Measurements from ENCODE around the gene GRAMD2A. TPM values are rescaled to one million over a fixed set of nuclear protein-coding genes. Genes with fewer than 3 reads are reported as not detected.

GRAMD2A gene
- total RNA-seq, result not detected

DNA sequence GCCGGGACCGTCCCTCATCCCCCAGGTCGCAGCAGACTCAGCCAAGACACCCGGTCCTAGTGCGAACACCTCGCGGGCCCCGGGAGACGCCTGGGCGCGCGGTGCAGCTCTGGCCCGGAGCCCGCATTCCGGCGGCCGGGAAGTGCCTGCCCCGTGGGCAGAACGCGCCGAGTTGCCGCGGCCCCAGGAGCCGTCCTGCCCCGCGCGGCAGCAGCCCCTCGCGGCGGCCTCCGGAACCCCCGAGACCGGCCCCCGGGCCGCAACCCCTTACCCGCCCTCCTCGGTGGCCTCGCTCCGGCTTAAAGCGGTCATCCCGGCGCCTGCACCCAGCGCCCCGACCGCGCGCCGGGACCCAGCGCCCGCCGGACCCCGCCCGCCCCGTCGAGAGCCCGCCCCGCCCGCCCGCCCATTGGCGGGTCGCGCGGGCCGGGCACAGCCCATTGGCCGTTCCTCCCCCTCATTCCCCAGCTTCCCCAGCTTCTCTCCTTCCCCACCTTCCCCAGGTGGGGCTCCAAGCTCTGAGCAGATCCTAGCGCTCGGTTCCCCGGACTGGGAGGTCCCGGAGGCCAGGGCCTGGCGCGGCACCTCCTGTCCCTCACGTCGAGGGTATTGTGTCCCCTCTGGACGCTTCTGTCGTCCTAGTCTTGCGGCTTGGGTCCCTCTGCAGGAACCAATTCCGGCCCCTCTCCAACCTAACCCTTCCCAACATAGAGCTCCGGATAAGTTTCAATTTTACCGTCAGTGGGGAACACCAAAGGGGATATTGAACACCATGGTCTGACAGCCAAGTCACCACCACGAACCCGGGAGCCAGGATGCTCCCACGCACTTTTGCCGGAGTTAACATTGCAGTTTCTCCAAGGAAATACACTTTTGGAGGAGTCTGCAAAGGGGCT lies at the start of gene GRAMD2A:
Gene GRAMD2A (minus strand): TSS at position 328 of the 896 bp plus-strand sequence.
- Mint-ChIP-seq H3K27ac (no peak within 1 kb of the TSS), H3K4me3 (peak within 1 kb of the TSS; percentile 59), H3K27me3 (peaks cover 15% of the 10 kb centered on the region), H3K9me3 (no peaks in the 10 kb centered on the region), H3K4me1 (peaks cover 13% of the 10 kb centered on the region), H3K36me3 (ENCODE audit: low read depth) (peaks cover 39% of the 10 kb centered on the region)
- POLR2A ChIA-PET, result no interaction called here
- no peak for DNase-seq
- CTCF ChIA-PET, result interaction anchor here (6.5 kb wide), 1 partner anchor 30 kb away, joined by 36 read pairs; no protein-coding TSS in a partner anchor

DNA sequence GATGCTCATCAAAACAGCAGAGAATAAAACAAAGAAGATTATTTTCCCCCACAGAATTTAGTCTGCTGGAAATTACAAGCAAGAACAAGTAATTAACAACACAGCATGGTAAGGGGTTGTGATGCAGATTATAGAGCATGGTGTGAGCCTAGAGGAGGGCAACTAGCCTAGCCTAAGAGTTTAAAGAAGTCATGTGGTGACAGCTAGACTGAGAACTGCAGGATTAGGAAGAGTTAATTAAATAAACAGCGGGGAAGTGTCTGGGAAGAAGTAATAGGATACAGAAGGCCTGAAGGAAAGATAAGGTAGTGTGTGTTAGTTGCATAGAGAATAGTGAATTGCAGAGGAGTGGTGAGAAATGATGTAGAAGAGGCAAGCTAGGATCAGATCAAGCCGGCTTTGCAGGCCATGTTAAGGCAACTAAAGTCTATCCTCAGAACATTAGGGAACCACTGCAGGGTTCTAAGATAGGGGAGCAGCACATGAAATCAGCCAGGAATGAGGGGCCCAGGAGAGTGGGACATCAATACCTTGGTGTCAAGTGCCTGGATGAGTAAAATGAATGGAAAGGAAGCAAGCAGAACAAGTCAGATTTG lies 45.3 kb upstream of the GRAMD2A start:
- Mint-ChIP-seq H3K4me3 (no peak overlapping the region), H3K27ac (no peak overlapping the region)
- DNase-seq, result no peak

DNA sequence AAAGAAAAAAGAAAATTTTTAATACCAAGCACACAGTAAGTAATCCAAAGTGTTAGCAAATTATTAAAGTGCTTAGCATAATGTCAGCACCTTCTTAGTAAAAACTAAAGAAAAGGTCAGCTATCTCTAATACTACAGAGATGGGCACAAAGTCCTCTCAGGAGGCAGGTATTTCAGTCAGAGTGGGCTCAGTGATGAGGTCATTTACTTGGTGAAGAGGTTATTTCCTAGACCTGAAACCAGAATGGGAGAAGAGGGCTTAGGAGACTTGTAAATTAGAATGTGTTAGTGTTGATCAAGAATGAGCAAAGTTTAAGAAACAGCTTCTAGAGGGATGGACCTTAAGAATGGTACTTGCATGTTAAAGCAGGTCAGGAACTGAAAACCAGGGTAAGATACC lies 42.1 kb upstream of the GRAMD2A start:
- peak overlapping the region; percentile 28 for H3K27ac Mint-ChIP-seq
- CTCF ChIA-PET, result interaction anchor here (1.1 to 6.5 kb wide), 4 partner anchors 10 to 17 kb away, joined by 3 to 38 read pairs (median 3); no protein-coding TSS in a partner anchor
- POLR2A ChIA-PET, result no interaction called here
- H3K4me3 Mint-ChIP-seq, result no peak overlapping the region
- no peak for DNase-seq
- no peaks in the 10 kb centered on the region for H3K27me3 Mint-ChIP-seq
- H3K9me3 Mint-ChIP-seq, result no peaks in the 10 kb centered on the region
- peaks cover 24% of the 10 kb centered on the region for H3K36me3 Mint-ChIP-seq (ENCODE audit: low read depth)
- H3K4me1 Mint-ChIP-seq, result peaks cover 19% of the 10 kb centered on the region

More for the DNA sequence above, 45.3 kb upstream of the GRAMD2A start:
- no peaks in the 10 kb centered on the region for H3K27me3 Mint-ChIP-seq
- ChIA-PET POLR2A (no interaction called here), CTCF (interaction anchor here (0.5 to 2.3 kb wide), 2 partner anchors 16 to 278 kb away, joined by 4 to 7 read pairs; no protein-coding TSS in a partner anchor)
- H3K4me1 Mint-ChIP-seq, result peaks cover 1% of the 10 kb centered on the region
- peaks cover 37% of the 10 kb centered on the region for H3K36me3 Mint-ChIP-seq (ENCODE audit: low read depth)
- no peaks in the 10 kb centered on the region for H3K9me3 Mint-ChIP-seq

DNA sequence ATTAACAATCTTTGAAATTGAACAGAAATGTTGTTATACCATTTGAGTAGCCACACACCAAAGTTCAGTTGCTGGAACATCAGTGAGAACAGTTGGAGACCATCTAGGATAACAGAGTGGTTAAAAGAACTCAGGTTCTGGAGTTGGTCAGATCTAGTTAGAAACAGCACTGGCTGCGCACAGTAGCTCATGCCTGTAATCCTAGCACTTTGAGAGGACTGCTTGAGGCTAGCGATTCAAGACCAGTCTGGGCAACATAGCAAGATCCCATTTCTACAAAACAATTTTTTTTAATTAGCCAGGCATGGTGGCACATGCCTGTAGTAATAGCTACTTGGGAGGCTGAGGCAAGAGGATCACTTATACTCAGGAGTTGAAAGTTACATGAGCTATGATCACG lies 41.0 kb upstream of the GRAMD2A start:
- no peak for DNase-seq
- Mint-ChIP-seq H3K4me3 (no peak overlapping the region), H3K9me3 (no peaks in the 10 kb centered on the region), H3K27me3 (no peaks in the 10 kb centered on the region), H3K4me1 (peaks cover 24% of the 10 kb centered on the region), H3K27ac (no peak overlapping the region), H3K36me3 (ENCODE audit: low read depth) (peaks cover 20% of the 10 kb centered on the region)
- ChIA-PET CTCF (interaction anchor here (1.2 to 6.5 kb wide), 5 partner anchors 9 to 35 kb away, joined by 3 to 38 read pairs (median 3); no protein-coding TSS in a partner anchor), POLR2A (no interaction called here)

DNA sequence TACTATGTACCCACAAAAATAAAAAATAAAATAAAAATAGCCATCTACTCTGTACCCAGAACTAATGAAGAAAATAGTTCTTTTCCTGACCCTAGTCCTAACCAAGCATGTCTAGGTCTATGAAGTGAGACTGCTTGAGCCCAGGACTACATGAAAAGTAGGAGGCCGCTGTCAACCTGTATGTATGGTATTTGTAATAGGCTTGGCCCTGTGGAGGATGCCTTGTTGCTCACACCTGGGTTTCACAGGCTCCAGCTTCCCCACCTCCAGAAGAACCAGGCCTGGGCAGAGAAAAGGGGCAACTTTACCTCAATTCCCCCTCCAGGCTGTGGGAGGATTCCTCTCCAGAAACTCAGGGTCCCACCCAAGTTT lies 40.3 kb upstream of the GRAMD2A start:
- no peaks in the 10 kb centered on the region for H3K9me3 Mint-ChIP-seq
- CTCF ChIA-PET, result interaction anchor here (6.5 kb wide), 1 partner anchor 12 kb away, joined by 38 read pairs; no protein-coding TSS in a partner anchor
- POLR2A ChIA-PET, result interaction anchor here (1.0 kb wide), 1 partner anchor 10 kb away, joined by 6 read pairs; no protein-coding TSS in a partner anchor
- no peaks in the 10 kb centered on the region for H3K27me3 Mint-ChIP-seq
- no peak overlapping the region for H3K4me3 Mint-ChIP-seq
- peaks cover 20% of the 10 kb centered on the region for H3K36me3 Mint-ChIP-seq (ENCODE audit: low read depth)
- H3K4me1 Mint-ChIP-seq, result peaks cover 26% of the 10 kb centered on the region
- DNase-seq, result no peak
- H3K27ac Mint-ChIP-seq, result peak overlapping the region; percentile 76

DNA sequence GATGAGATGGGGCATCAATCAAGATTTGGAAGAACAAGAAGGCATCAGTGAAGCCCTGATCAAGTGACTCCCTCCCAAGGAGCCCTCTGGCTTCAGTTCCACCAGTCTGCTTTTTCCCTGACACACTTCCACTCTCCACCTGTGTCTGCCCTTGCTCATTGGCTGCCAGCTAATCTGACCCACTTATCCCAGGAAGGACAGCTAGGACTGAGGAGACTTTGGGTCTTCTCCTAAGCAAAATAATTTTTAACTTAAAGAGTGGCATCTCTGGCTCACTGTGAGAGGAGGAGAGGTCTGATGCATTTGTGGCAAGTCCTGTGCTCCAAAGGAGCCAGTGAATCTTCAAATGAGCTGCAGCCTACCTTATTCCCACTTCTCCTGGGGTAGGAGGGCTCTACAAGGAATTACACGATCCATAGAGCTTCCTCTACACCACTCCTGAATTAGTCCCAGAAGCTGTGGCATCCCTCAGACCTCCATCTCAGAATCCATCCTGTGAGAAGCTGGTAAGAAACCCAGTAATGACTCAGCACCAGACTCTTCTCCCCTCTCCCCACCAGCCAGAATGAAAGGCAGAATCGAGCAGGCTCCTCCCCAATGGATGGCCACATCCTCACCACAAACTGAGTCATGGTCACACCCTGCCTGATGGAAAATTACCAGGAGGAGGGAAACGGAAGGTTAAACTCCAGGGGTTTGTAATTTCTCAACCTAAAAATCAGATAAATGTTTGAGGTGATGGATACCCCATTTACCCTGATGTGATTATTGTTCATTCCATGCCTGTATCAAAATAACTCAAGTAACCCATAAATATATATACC lies 39.7 kb upstream of the GRAMD2A start:
- peak; percentile 76 for DNase-seq
- Mint-ChIP-seq H3K4me3 (peak overlapping the region; percentile 31), H3K36me3 (ENCODE audit: low read depth) (peaks cover 14% of the 10 kb centered on the region), H3K27me3 (no peaks in the 10 kb centered on the region), H3K4me1 (peaks cover 32% of the 10 kb centered on the region), H3K27ac (peak overlapping the region; percentile 76), H3K9me3 (no peaks in the 10 kb centered on the region)
- ChIA-PET CTCF (interaction anchor here (0.5 to 6.5 kb wide), 2 partner anchors 11 to 25 kb away, joined by 3 to 38 read pairs; no protein-coding TSS in a partner anchor), POLR2A (interaction anchor here (1.0 kb wide), 1 partner anchor 10 kb away, joined by 6 read pairs; no protein-coding TSS in a partner anchor)

DNA sequence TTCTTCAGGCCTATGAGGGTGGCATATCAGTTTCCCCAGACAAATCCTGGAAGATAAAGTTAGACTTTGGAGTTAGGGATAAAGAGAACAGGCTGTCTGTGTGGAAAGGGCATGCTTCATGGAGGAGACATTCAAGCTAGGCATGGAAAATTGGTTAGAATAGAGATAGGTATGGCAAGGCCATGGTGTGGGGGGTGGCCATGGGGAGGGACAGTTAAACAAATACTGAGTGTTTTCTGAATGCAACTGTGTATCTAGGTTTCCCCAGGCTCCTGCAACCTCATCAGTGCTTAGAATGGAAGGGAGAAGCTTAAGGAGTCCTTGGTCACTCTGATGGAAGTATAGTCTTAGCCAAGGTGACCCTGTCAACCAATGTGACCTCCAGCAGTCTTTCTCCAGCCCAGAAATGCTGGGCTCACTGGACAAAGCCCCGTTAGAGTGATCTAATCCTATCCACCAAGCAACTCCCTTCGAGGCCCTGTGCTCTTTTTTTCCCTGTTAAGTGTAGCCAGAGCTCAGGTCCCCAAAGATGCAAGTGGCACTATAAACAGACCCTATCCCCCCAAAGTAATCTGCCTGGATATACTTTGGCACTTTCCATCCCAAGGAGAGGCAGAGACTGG lies 38.9 kb upstream of the GRAMD2A start:
- no peaks in the 10 kb centered on the region for H3K27me3 Mint-ChIP-seq
- no peaks in the 10 kb centered on the region for H3K9me3 Mint-ChIP-seq
- ChIA-PET CTCF (interaction anchor here (6.5 kb wide), 1 partner anchor 10 kb away, joined by 38 read pairs; no protein-coding TSS in a partner anchor), POLR2A (no interaction called here)
- no peak overlapping the region for H3K4me3 Mint-ChIP-seq
- peak overlapping the region; percentile 76 for H3K27ac Mint-ChIP-seq
- peaks cover 40% of the 10 kb centered on the region for H3K4me1 Mint-ChIP-seq
- peaks cover 10% of the 10 kb centered on the region for H3K36me3 Mint-ChIP-seq (ENCODE audit: low read depth)
- no peak for DNase-seq

DNA sequence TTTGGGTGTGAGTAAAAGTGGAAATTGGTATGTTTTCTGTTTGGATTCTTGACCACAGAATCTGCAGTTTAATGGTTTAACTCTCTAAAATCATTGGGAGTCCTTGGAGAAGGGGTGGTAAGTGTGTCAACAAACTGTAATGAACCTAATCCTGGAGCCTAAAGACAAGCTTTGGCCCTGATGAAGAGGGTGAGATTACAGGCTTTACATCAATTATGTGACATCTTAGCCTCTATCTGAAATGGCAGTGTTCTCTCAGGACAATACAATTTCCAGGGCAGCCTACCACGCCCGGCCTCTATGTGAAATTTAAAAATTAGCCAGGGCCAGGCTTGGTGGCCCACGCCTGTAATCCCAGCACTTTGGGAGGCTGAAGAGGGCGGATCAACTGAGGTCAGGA lies 37.7 kb upstream of the GRAMD2A start:
- CTCF ChIA-PET, result interaction anchor here (6.5 kb wide), 1 partner anchor 9 kb away, joined by 38 read pairs; no protein-coding TSS in a partner anchor
- Mint-ChIP-seq H3K4me3 (no peak overlapping the region), H3K36me3 (ENCODE audit: low read depth) (peaks cover 5% of the 10 kb centered on the region), H3K27me3 (no peaks in the 10 kb centered on the region), H3K27ac (no peak overlapping the region), H3K9me3 (no peaks in the 10 kb centered on the region), H3K4me1 (peaks cover 40% of the 10 kb centered on the region)
- POLR2A ChIA-PET, result no interaction called here
- DNase-seq, result no peak

DNA sequence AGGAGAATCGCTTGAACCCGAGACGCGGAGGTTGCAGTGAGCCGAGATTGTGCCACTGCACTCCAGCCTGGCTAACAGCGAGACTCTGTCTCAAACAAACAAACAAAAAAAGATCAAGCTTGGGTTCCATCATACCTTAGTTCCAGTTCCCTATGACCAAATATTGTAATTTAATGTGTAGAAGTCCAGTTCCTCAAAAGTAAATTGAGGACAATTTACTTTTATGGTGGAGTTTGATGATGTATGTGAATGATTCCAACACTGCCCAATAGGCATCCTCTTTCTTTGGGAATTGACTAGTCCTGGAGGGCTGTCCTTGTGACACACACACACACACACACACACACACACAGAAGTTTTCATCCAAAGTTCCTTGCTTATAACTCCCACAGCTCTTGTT lies 36.2 kb upstream of the GRAMD2A start:
- peaks cover 44% of the 10 kb centered on the region for H3K4me1 Mint-ChIP-seq
- no peaks in the 10 kb centered on the region for H3K9me3 Mint-ChIP-seq
- H3K36me3 Mint-ChIP-seq (ENCODE audit: low read depth), result peaks cover 12% of the 10 kb centered on the region
- H3K4me3 Mint-ChIP-seq, result no peak overlapping the region
- ChIA-PET CTCF (interaction anchor here (0.7 kb wide), 1 partner anchor 9 kb away, joined by 3 read pairs; no protein-coding TSS in a partner anchor), POLR2A (interaction anchor here (0.7 kb wide), 1 partner anchor 239 kb away, joined by 3 read pairs; no protein-coding TSS in a partner anchor)
- no peak for DNase-seq
- H3K27ac Mint-ChIP-seq, result no peak overlapping the region
- H3K27me3 Mint-ChIP-seq, result no peaks in the 10 kb centered on the region

DNA sequence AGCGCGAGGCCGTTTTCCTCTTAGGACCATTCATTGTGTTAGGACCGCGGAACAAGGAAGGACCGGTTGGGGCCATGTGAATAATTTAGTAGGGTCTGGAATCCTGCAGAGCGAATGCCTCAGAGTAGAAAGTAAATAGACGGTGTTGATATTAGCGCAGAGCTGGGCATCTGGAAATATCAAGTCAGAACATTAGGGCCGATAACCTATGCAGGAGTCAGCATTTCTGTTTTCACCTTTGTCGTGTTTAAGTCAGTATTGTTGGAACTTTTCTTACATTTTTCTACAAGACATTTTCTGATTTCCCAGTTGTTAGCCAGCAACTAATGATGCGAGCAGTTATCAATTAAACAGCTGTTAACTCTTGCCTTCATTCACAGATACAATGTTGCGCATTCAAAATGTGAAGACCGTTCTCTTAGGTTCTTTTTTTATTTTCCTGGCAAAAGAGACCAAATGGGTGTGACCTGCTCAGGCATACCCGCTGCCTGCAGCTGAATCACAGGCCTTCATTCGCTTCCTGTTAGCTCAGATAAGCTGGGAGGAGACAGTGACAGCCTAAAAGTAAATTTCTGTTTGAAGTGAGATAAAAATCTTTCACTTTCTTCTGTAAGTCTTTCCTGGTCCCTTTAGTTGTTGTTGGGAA lies 34.4 kb upstream of the GRAMD2A start:
- Mint-ChIP-seq H3K9me3 (no peaks in the 10 kb centered on the region), H3K4me3 (peak overlapping the region; percentile 98), H3K36me3 (ENCODE audit: low read depth) (peaks cover 24% of the 10 kb centered on the region), H3K27me3 (no peaks in the 10 kb centered on the region), H3K4me1 (peaks cover 48% of the 10 kb centered on the region), H3K27ac (peak overlapping the region; percentile 97)
- POLR2A ChIA-PET, result interaction anchor here (0.6 kb wide), 1 partner anchor 64 kb away, joined by 3 read pairs; no protein-coding TSS in a partner anchor
- DNase-seq, result peak; percentile 71
- CTCF ChIA-PET, result interaction anchor here (0.7 to 1.6 kb wide), 4 partner anchors 9 to 242 kb away, joined by 3 read pairs; partner anchors contain the start of gene ARIH1

DNA sequence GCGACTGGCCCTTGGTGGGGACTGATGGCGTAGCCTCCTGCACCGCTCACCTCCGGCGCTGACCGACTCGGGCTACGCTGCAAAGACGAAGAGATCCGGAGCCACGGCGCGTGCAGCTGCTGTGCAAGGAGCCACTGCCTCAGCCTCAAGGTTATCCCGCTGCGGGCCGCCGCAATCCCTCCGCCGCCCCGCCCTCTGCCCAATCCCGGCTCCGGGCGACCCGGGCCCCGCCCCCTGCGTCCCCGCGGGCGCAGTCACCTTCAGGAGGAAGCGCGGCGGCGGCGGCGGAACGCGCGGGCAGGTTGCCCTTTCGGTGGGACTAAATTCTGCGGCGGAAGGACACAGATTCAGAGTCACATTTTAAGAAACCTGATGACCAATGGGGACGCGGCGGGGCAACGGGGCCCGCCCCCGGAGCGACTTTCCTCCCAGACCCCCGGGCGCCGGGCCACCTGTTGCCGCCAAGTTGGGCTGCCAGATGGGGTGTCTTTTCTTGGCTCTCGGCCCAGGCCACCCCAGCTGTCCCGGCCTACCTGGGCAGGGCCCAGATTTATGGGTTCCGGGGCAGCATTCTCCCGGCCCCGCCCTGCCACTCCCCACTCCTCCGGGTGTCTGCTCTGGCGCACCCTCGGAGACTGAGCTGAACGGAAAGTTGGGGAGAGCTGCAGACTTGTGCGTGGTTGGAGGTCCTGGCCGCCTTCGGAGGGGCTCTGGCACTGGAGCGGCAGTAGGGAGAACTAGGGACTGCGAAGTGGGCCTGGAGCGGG lies 33.7 kb upstream of the GRAMD2A start, which contains the start of gene PKM:
Gene PKM (minus strand): TSS at position 125 of the 767 bp plus-strand sequence. CDS start 12,093 bp downstream, outside the sequence.
- Mint-ChIP-seq H3K27me3 (no peaks in the 10 kb centered on the region), H3K27ac (peak within 1 kb of the TSS; percentile 97), H3K4me1 (peaks cover 46% of the 10 kb centered on the region), H3K9me3 (no peaks in the 10 kb centered on the region), H3K4me3 (peak within 1 kb of the TSS; percentile 98), H3K36me3 (ENCODE audit: low read depth) (peaks cover 29% of the 10 kb centered on the region)
- DNase-seq, result peak; percentile 96
- ChIA-PET POLR2A (interaction anchor here (0.6 kb wide), 1 partner anchor 63 kb away, joined by 3 read pairs; no protein-coding TSS in a partner anchor), CTCF (interaction anchor here (1.0 to 1.2 kb wide), 3 partner anchors 10 to 242 kb away, joined by 3 to 5 read pairs (median 3); partner anchors contain the start of gene ARIH1)

Data from activated CD4-positive, alpha-beta T cell treated with anti-CD3 and anti-CD28 coated beads, Interleukin-2, amount 10 ng/mL, durations not matched to agents 7 days and 5 days (primary cell).